Stimulated activated CD8-positive, alpha-beta memory T cell treated with anti-CD3 and anti-CD28 coated beads, Interleukin-15, amount 100 ng/mL, for 48 hours (primary cell): Measurements from ENCODE around the gene SRGAP3.

ENCODE experiments used
- DNase-seq, 2 donors: peaks; one replicate each; pipeline ENCODE4 v3.0.0-alpha.2; 2020; ENCODE audit warnings: low read depth in 2 of 2

Gene SRGAP3

DNA sequence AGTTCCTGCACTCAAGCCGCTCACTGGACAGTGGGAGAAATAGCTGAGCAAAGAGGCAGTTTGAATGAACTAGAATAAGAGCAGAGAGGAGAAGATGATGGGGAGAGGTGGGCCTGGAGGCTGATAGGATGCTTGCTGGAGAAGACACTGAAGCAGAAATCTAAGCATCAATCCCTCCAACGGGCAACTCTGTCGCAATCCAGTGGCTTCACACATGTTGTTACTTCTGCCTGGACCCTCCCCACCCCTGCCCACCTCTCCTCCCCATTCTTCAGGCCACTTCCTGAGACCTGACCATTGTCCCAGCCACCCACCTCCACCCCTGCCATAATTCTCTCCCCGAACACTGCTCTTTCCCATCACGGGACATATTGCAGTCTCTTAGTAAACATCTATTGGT is 76.0 kb downstream of the SRGAP3 start:
- DNase-seq = no peak

DNA sequence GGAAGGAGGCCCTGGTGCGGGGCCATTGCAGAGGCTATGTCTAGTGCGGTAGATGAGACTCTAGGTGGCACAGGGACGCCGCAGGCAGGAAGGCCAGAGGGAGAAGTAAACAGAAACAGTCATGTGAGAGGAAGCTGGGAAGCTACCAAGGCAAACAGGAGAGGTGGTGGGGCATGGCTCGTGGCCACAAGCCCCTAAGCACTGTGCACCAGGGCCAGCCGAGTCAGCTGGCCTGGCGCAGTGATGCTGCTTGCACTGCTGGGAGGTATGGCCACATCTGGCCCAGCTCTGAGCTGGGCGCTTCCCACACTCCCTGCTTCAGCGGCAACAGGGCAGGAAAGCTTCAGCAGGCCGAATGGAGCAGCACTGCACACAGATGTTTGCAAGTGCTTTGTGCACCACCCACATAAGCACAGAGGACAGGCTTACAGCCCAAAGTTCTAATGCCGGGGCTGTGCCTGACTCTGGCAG is 76.6 kb downstream of the SRGAP3 start:
- no peak for DNase-seq

DNA sequence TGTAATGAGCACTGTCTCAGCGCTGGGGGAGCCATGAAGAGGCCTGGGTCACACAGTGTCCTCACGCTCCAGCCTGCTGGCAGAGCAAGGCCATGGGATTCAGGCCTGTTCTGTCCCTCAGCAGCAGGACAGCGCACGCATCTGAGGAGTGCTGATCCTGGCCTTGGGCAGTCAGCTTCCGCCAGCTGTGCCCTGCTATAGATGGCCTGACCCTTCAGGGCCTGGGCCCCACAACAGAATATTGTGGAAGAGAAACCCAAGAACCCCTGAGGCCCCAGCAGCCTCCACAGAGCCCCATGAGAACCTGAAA is 78.6 kb downstream of the SRGAP3 start:
- DNase-seq = no peak

DNA sequence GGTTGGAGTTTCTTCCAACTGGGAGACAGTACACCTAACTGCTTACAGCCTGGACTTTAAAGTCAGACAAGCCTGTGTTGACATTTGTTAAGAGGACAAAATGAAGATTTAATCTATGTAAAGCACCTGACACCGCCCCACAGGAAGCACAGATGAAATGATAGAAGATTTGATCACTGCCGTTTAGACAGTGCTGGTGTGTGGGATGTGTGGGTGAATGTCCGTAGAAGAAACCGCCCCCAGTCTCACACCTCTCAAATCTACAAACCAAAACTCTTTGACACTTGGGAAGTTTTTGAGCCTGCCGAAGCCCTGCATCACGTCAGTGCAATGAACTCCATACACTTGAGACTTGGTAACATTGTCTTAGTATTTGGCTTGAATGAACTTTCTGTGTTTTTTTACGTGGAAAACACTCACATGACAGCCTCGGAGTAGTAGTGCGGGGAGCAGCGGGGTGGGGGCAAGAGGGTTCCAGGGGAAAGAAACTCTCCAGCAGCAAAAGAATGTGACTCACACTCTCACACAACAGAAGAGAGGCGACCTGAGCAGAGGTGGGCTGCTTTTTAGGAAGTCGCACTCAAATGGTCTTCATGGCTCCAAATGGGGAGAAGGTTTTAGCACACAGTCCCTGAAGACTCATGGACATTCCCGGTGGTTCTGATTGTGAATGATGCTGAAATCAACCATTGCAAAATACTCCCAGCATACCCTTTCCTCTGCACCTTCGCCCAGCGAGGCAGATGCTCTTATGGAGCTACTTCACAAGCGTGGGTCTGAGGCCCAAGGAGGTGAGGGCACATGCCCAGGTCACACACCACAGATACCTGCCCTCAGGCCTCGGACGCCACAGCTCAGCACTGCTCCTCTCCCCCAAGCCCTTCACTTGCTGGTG is 79.2 kb downstream of the SRGAP3 start:
- DNase-seq = peak in 1 of 2 donors; percentile 10

DNA sequence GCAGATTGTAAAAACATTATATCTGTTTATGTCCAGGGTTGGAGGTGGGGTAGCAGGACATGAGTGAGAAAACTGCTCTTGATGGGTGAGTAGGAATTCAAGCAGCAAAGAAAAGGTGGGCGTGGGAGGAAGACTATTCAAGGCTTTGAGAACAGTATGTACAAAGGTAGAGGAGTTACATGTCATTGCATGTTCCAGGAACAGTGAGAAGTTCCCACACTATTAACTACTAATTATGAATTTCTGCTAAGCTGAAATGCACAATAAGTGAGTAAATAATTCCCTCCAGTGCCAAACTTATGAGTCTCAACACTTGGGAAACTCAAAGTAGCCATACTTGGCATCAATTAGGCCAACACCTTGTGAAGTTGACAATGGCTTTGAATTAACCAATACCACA is 80.1 kb downstream of the SRGAP3 start:
- DNase-seq = no peak

DNA sequence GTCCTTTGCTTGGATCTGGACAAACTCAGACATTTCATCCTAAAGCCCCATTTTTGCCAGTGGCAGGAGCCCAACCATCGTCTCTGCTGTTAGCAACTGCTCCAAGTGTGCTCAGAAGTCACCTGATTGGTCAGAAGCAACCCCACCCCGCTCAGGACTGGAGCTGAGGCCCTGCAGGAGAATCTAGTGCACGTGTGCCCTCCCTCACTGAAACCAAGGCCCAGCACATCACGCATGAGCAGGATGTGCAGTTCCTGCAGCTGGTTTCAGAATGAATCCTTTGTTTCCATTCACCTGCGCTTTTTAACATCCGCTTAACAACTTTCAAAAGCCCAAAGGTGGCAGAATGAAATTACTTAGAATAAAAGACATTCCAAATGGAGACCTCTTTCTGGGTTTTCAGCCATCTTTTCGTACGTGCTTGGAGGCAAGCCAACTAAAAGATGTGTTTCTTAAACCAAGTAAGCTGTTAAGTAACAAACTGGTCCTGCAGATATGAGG is 81.2 kb downstream of the SRGAP3 start:
- DNase-seq = peak; percentile 46 to 48

DNA sequence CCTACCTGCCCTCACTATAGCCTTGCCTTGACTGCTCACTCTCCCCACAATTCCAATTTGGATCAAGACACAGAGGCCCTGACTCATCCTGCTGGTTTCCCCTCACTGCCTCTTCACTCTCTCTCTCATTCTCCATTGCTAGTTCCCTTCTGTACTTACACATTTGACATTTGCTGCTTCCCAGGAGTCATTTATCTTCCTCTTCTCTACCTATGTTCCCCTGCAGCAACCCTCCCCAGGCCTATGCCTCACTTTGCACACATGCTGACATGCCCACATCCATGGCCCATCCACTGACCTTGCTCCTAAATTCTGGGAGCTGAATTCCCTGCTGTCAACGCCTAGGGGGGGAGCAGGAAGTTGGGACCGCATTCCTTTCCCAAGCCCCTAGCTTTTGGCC is 82.2 kb downstream of the SRGAP3 start:
- no peak for DNase-seq

DNA sequence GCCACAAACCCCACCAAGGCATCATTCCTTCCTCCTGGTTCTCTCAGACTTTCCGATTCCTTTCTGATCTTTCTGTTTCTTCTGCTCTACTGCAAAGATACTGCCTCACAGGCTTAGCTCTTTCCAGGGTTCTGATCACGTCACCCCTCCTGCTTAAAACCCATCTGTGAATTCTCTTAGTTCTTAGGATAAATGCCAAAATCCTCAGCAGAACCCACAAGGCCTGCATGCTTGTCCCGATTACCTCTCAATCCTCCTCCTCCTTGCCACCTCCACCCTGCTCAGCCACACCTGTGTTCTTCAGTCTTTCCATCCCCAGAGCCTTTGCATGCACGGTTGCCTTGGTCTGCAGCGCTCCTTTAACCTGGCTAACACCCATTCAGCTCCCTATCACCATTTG is 84.0 kb downstream of the SRGAP3 start:
- no peak for DNase-seq

DNA sequence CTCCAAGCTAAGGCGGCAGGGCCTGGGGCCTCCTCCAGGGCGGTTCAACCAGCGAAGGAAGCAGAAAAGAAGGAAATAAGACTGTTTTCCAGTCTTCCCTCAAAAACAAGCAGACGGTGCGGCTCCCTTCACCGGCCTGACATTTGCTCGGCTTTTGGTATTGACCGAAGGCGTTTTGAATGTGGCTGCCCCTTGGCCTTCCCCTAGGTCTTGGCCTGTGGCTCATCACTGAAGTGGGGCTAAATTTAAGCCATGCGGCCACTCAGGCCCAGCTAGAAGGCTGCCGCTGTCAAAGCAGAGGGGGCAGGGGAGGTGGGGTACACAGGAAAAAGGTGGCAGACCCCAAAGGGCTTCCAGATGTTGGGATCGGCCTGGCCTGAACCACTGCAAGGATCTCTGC is 86.2 kb downstream of the SRGAP3 start:
- DNase-seq = no peak

DNA sequence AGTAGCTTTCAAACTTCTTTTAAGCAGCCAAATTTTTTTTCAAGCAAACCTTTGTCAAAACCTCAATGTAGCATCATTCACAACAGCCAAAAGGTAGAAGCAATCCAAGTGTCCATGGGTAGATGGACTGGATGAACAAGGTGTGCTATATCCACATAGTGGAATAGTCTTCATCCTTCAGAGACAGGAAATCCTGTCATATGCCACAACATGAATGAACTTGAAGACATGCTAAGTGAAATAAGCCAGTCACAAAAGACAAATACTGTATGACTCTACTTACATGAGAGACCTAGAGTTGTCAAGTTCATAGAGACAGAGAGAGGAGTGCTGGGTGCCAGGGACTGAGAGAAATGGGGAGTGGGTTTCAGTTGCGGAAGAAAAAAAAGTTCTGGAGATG is 87.6 kb downstream of the SRGAP3 start:
- no peak for DNase-seq

DNA sequence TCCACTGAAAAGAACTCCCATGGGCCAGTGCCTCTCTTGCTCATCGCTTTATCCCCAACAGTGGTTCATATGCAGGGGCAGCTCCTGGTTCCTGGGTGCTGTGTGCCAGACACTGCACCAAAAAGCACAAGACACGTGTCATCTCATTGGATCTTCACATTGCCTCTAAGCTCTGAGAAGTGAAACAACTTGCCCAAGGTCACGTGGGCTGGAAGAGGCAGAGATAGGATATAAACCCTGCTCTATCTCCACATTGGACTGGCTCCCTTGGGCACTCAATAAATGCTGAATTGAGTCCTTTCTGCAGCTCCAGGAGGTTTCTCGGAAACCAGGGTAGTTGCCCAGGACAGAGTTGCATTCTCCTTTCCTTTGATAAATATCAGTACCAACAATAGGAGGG is 88.1 kb downstream of the SRGAP3 start:
- no peak for DNase-seq

DNA sequence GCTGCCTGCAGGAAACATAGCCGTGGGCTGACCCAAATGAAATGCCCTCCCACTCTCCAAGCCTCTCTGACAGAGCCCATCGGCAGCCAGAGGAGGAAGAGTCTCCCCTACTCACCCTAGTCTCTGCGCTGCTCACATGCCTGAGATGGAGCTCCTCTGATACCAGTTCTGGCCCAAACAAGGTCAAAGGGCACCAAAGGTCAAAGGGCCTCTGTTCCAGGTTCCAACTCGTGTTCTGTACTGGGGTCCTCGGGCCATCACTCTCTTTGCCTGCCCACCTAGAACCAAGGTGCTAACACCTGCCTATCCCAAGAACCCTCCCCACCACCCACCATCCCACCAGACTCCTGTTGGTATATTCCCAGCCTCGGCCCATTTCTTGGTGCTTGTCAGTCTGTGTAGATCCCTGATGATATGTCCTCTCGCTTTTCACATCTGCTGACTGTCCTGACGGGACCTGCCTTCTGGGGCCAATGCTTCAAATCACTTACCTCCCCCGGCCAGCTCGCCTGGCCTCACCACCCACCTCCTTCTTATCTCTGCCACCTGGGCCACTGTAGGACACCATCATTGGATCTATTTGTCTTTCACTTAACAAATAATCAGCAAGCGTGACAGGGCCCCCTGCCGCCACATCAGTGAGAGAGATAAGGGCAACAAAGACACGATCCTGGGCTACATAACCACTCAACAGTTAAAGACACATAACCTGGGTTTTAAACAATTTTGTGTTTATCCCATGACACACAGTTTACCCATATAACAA is 90.4 kb downstream of the SRGAP3 start:
- no peak for DNase-seq

DNA sequence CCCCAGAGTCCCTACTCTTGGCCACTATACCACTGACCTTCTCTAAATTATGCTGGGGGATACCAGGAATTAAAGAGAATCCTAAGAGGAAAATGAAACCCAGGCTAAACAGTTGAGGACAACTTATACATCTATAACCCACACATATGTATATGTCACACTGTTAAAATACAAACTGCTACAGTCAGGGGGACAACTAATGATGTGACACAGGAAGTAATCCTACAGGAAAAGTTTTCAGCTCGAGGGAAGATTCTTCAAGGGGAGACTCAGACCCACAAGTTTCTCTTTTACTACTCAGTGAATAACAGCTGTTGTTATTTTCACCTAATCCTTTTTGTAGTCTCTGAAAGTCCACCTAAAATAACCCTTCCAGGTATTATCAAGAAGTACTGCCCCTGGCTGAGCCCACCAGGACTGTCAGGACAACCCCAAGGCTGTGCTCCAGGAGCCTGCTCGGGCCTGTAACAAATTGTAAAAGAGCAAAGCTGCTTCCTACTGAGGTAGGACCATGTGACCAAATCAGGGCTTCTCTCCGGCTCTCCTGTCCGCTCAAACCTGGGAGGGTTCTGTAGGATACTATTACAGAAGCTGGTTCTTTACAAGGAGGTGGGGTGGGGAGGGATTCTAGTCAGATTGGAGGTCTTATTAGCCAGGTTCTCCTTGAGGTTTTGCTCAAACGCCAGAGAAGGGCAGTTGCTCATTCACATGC is 91.6 kb downstream of the SRGAP3 start:
- DNase-seq = no peak

DNA sequence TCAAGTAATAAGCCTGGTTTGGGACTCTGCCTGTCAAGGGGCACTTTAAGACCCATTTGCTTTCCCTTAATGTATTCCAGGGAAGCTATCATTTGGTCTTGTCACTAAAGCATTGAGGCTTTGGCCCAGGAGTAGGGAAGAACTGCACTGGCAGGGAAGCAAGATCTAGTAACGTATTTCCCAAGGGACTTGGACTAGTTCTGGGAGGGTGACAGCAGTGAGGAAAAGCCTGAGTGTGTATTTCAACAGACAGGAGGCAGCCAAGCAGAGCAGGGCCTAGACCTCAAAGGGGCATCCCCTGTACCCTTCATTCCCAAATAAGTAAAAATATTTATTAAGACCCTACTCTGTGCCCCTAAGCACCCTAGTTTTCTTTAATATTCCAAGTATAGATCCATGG is 92.8 kb downstream of the SRGAP3 start:
- DNase-seq = no peak

DNA sequence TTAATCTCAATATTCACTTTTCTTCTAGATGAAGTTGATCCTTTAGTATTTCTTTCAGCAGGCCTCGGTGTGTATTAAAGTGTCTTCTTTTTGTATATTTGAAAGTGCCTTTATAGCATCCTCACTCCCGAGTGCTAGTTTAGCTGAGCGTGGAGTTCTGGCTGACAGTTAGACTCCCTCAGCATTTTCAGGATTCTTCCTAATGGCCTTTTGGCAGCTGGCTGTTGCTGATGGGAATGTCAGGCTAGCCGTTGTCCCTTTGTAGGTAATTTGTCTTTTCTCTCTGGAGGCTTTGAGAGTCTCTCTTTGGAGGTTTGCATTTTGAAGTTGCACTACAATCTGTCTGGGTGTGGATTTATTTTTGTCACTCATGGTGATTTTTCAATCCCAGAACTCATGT is 94.4 kb downstream of the SRGAP3 start:
- no peak for DNase-seq

DNA sequence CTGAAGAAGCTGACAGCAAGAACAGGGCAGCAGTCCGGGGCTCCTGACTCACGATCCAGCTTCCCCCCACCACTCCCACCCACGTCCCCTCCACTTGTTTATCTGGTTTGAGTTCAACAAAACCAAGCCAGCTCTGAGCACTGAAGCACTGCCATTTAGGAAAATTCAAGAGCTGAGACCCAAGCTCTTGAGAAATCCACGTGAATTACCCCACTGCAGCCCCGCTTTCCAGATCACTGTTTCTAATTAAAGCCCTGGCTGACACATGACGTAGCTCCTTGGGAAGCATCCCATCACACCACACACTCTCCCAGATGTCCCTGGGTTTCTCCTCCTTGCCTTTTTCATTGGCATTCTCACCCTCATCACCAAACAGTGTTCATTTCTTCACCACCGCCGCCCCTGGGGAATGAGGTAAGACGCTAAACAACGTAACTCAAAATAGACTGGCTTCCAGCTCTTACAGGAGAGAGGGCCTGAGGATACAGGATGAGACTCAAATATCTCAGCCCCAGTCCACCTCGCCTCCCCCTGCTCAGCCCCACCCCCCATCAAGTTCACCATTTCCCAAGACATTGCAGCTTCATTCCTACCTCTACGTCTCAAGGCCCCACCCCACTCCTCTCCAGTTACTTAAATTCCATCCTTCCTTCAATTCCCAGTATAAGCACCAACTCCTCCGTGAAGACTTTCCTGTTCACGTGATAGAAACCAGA is 95.4 kb downstream of the SRGAP3 start:
- no peak for DNase-seq

DNA sequence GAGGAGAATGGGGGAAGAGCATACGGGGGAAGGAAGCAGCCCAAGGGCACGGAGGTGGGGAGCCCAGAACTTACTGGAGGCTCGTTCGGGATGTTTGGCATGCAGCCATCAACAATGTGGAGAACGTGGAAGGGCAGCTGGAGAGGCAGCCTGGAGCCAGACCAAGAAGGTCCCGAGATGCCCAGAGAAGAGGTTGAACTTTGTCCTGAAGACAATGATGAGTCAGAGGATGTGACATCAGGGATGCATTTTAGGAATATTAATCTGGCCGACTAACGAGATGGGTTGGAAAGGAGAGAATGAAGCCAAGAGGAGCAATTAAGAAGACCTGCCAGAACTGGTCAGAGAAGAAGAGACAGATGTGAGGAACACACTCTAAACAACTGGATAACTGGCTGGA is 98.2 kb downstream of the SRGAP3 start:
- DNase-seq = no peak

DNA sequence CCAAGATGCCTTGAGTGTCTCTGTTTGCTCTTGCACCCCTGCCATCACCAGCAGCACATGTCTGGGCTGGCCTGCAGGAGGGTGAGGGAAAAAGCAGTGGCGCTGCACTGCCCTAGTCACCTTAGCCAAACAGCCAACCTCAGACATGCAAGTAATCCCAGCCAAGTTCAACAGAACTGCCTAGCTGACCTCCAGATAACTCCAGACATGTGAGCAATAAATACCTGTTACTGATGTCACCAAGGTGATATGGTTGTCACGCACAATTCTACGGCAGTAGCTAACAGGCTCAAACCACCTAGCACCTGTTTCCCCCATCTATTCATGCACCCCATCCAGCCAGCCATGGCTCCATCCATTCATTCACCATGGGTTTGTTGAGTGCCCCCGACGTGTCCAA is 99.9 kb downstream of the SRGAP3 start:
- DNase-seq = no peak

DNA sequence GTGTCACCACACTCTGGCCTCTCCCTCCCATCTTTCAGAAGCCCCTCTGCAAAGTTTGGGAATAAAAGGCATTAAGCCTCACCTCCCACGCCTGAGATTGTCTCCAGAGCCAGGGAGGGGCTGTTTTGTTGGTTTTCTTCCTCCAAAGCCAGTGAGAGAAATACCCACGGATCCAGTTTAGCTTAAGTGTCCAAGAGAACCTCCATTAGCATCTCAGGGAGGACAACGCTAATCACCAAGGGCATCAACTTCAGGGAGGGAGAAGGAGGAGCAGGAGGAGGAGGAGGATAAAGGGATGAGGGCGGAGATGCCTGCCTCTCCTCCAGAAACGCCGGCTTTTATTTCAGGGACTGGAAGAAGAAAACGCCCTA is 101.6 kb downstream of the SRGAP3 start:
- no peak for DNase-seq

DNA sequence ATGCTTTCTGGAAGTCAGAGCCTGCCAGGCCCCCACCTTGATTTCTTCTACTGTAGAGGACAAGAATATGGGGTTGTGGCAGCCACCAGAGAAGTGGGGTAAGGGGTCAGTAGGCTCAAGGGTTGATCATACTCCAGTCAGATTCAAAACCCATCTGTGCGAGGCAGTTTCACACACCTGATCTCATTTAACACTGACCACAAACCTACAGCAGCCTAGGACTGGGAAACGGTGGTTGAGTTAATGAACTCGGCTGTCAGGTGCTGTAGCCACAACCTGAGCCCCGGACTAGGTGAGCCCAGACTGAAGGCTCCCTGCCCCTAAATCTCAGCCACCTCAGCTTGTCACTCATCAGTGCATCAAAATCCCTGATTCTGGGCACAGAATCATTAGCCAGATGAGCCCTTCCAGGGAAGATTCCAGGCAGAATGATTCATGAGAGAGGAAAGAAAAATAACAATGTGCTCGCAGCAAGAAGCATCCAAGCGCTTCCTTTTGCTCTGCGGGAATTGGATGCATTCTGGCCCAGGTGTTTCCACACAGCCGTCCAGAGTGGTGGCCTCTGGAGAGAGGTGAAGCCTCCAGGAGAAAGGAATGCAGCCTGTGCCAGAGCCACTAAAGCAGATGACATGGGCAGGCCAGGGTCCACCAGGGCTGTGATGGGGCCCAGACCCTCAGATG is 102.1 kb downstream of the SRGAP3 start:
- no peak for DNase-seq

DNA sequence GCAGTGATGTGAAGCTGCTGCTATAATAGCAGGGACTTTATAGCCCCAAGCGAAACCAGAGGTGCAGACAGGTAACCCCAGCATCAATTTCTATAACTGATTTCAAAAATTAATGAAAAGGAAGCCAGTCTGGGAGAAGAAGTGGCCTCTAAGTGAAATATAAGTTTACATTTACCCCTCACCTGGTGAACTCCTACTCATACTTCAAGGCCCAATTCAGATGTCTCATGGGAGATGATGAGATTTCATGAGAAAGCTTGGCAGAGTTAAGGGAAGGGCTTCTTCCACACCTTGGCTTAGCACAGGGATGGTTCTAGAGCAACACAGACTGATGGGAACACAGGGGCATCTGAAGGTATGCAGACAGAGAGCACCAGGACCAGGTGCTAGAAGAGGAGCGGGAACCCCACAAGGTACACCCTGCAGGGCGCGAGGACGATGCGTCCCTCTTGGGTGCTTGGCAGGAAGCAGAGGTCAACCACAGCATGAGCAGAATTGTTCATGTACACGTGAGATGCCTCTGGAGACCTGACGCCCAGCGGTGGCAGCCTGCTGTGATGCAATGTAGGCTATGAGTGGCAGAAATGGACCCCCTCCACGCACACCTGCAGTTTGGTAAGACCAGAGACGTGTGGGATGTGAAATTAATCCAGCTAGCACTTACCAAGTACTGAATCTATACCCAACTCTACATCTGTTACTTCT is 102.9 kb downstream of the SRGAP3 start:
- DNase-seq = no peak
